Stomach (tissue), 9 donors: ENCODE data around the gene RPS15A. TPM values are rescaled to one million over a fixed set of nuclear protein-coding genes. Genes with fewer than 3 reads are reported as not detected.
"Not testable (repeated sequence)": the region's sequence is repeated elsewhere in the genome, so short reads cannot be mapped to it uniquely, and the experiment has no call there.

ENCODE experiments used
- DNase-seq, 2 donors: peaks; one replicate each; pipeline versions ENCODE4 v3.0.0 to v3.0.0-alpha.2; 2013 to 2019
- H3K27ac ChIP-seq, 5 donors: fragments of 200-600 bp in 4 of 5; sonication (generic) in 4 of 5; one replicate each; pipeline ENCODE4 v1.5.1; 2013 to 2019; ENCODE audit warnings: mild to moderate bottlenecking in 1 of 5, moderate library complexity in 1 of 5
- H3K27me3 ChIP-seq, 3 donors: fragments of 200-600 bp; sonication (generic); one replicate each; pipeline ENCODE4 v1.5.1; 2017 to 2019; ENCODE audit warnings: mixed run types in 1 of 3
- H3K36me3 ChIP-seq, 4 donors: fragments of 200-600 bp; sonication (generic); 1 replicate in 3 of 4; 2 replicates in 1 of 4; pipeline ENCODE4 v1.5.1; 2016 to 2019
- H3K4me1 ChIP-seq, 4 donors: fragments of 200-600 bp; sonication (generic); one replicate each; pipeline ENCODE4 v1.5.1; 2016 to 2019
- H3K4me3 ChIP-seq, 4 donors: fragments of 200-600 bp; sonication (generic) in 3 of 4; one replicate each; pipeline ENCODE4 v1.5.1; 2016 to 2019; ENCODE audit warnings: mild to moderate bottlenecking in 1 of 4
- H3K9me3 ChIP-seq, 4 donors: fragments of 200-600 bp; sonication (generic); one replicate each; pipeline ENCODE4 v1.5.1; 2016 to 2019
- WGBS, 5 donors: extraction: QIAGEN DNeasy Blood & Tissue Kit in 3 of 5; methylation state at CpG; one replicate each; pipeline versions ENCODE4 v1.1.5 to v1.1.7; 2013 to 2018; 5-methylcytosine and 5-hydroxymethylcytosine counted together
- intact Hi-C: fragments of 100-400 bp; cut with DNase I; formaldehyde crosslinking; loops from one replicate; pipeline ENCODE4 v1.15.1; 2023; ENCODE audit warnings: low total_unique reads
- polyA plus RNA-seq, 3 donors: library from polyadenylated mRNA; stranded (reverse); fragments of 200-250 nt; gene quantifications; one replicate each; pipeline ENCODE4 v1.2.3, GENCODE V29; 2013
- total RNA-seq, 5 donors: library from RNA; depleted of rRNA; stranded (reverse); fragments of >200 nt; gene quantifications; one replicate each; pipeline versions ENCODE4 v1.1.0 to v1.2.3, GENCODE V29; 2014 to 2016
- TF ChIP-seq, protein P1 (sequence below), 7 experiments: fragments of 450-650 bp in 4 of 7; fragments of 200-600 bp in 3 of 7; sonication (generic) in 3 of 7; IDR thresholded peaks; one replicate each; pipeline ENCODE4 v1.5.1; 2016 to 2019; ENCODE audit warnings: antibody characterized with exemption in 7 of 7, control low read depth in 2 of 7, mild to moderate bottlenecking in 1 of 7
- donor health status: healthy with polysubstance abuse.
- donor health status: Bipolar disorder and iron deficiency.
- donor health status: healthy.

RPS15A gene
- total and polyA plus RNA-seq, 8 donors: 72.4 to 5,215 (median 1,621) TPM

DNA sequence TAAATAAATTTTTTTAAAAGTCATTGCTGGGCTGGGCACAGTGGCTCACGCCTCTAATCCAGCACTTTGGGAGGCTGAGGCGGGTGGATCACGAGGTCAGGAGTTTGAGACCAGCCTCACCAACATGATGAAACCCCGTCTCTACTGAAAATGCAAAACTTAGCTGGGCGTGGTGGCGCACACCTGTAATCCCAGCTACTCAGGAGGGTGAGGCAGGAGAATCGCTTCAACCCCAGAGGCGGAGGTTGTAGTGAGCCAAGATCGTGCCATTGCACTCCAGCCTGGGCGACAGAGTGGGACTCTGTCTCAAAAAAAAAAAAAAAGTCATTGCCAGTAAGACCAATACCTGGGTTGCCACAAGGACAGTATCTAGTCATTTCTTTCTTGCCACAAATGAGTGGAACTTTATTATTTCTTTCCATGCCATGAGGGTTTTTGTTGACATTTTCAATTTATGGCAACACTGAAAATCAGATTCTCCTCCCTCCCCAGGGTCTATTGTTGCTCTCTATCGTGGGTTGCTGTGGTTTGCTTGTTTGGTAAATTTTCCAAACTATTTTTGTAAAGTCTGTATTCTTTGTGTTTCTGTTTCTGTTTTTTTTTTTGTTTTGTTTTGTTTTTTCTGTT lies 19.7 kb downstream of the RPS15A start:
- WGBS, 5 donors: 87 to 92% (median 89%) methylated on average over 11 of the region's 11 CpGs
- intact Hi-C loops, H3K9me3 ChIP-seq: not testable (repeated sequence)

DNA sequence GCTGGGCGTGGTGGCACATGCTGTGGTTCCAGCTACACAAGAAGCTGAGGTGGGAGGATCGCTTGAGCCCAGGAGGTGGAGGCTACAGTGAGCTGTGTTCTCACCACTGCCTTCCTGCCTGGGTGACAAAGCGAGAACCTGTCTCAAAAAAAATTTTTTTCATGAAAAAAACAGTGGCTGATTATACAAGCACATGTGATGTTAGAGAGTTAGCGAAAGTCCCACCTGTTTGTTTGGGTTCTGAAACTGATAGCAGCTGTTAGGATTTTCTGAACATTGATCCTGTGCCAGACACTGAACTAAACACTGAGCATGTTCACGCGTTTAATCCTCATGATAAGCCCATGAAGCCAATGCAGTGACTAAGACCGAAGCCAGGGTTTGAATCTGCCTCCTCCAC lies 22.9 kb downstream of the RPS15A start:
- H3K4me1 ChIP-seq, H3K4me3 ChIP-seq, intact Hi-C loops, DNase-seq, H3K27ac ChIP-seq, H3K9me3 ChIP-seq, H3K27me3 ChIP-seq, H3K36me3 ChIP-seq: not testable (repeated sequence)
- WGBS, 5 donors: 26 to 51% (median 38%) methylated on average over 4 to 6 of the region's 7 CpGs

More for the DNA sequence above, 19.7 kb downstream of the RPS15A start:
- not testable (repeated sequence) for H3K36me3 ChIP-seq, H3K4me1 ChIP-seq, H3K4me3 ChIP-seq, DNase-seq, H3K27ac ChIP-seq, H3K27me3 ChIP-seq

DNA sequence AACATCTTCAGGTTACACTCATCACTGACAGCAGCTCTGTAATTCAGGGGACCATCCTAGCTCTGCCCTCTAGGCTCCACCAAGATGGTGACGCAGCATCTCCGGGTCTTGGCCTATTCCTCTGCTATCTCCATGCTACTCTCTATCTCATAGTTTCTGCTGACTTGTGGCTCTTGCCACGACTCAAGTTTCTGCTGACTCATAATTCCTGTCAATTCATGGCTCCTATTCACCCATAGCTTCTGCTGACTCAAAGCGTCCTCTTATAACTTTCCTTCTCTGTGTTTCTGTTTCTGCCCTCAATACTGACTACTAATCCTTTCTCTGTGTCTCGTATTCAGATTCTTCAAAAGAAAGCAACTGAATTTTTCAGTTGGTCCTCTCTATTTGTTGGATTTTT lies 27.4 kb downstream of the RPS15A start:
- H3K27me3 ChIP-seq, H3K36me3 ChIP-seq, DNase-seq, H3K4me1 ChIP-seq, H3K27ac ChIP-seq, H3K4me3 ChIP-seq, intact Hi-C loops, H3K9me3 ChIP-seq: not testable (repeated sequence)
- WGBS, 5 donors: 30 to 48% (median 37%) methylated on average over 3 of the region's 5 CpGs

DNA sequence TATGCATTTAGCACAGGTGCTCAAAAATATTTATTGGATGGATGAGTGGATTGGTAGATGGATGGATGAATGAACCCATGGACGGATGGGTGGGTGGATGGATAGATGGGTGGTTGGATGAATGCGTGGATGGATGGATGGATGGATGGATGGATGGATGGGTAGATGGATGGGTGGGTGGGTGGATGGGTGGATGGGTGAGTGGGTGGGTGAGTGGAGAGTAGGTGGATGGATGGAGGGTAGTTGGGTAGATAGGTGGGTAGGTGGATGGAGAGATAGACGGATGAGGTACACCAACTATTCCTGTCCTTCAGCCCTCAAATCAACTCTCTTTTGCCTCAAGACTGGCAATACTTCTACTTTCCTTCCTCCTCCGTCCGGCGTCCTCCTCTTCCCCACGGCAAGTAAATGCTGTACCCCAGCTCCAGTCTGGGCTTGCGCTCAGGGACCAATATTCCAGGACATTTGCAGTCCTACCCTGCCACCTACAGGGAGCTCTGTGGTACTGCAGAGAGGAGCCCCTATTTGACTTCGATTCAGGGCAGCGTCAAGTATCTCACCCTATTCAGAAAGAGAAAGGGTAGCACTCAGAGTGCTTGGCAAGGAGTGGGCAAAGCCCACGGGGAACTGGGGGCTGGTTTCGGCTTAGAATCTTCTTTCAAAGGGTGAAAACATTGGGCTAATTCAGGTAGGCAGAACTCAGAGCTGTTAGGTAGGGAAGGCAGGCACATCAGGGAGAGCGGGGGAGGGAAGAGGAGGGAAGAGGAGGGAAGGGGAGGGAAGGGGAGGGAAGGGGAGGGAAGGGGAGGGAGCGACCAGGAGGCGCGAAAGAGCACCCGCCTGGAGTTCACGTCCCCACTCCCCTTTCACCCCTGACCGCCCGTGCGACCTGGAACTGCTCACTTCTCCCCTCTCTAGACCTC lies 30.3 kb downstream of the RPS15A start:
- WGBS, 5 donors: 17 to 32% (median 21%) methylated on average over 14 to 19 of the region's 21 CpGs
- H3K9me3 ChIP-seq, H3K27ac ChIP-seq, intact Hi-C loops, H3K4me3 ChIP-seq, H3K36me3 ChIP-seq, H3K4me1 ChIP-seq, H3K27me3 ChIP-seq: not testable (repeated sequence)
- TF ChIP-seq, protein P1, sequence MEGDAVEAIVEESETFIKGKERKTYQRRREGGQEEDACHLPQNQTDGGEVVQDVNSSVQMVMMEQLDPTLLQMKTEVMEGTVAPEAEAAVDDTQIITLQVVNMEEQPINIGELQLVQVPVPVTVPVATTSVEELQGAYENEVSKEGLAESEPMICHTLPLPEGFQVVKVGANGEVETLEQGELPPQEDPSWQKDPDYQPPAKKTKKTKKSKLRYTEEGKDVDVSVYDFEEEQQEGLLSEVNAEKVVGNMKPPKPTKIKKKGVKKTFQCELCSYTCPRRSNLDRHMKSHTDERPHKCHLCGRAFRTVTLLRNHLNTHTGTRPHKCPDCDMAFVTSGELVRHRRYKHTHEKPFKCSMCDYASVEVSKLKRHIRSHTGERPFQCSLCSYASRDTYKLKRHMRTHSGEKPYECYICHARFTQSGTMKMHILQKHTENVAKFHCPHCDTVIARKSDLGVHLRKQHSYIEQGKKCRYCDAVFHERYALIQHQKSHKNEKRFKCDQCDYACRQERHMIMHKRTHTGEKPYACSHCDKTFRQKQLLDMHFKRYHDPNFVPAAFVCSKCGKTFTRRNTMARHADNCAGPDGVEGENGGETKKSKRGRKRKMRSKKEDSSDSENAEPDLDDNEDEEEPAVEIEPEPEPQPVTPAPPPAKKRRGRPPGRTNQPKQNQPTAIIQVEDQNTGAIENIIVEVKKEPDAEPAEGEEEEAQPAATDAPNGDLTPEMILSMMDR (IDR thresholded peaks at IDR 0.05): peak in 5 of 7 experiments; percentile 49 to 70 (median 59)
- DNase-seq: peak; percentile 13 to 50

DNA sequence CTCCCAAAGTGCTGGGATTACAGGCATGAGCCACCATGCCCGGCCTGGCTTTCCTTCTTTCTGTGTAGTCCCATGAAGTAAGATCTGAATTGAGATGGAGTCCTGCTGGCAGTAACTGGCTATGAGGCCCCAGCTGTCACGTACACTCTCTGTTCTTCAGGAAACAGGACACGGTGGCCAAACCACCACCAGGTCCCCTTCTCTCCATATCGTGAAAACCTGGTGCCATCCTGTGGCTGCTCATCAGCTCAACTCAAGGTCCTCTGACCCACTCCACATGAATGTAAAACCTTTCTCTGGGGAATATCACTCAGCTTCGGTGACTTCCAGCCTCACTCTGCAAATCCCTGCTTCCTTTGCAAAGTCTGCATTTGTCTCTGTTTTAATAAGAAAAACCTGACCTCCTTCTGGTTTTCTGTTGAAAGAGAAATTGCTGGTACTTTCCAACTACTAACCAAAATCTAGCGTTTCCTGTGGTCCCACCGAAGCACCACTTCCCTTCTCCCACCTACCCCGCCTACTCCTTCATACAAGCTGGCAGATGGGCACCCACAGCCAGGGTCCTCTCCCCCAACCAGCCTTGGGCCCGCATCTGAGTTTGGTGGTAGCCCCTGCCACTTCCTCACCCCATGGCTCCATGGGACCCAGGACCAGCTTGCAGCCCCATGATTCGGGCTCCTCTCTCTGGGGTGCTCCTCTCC lies 32.0 kb downstream of the RPS15A start:
- H3K9me3 ChIP-seq, intact Hi-C loops, H3K4me1 ChIP-seq, H3K4me3 ChIP-seq, DNase-seq, H3K27ac ChIP-seq, H3K27me3 ChIP-seq, H3K36me3 ChIP-seq: not testable (repeated sequence)
- 10 to 43% (median 23%) methylated on average over 2 to 3 of the region's 10 CpGs; no CpG with 5 or more reads in 1 of the 5 donors for WGBS, 5 donors

DNA sequence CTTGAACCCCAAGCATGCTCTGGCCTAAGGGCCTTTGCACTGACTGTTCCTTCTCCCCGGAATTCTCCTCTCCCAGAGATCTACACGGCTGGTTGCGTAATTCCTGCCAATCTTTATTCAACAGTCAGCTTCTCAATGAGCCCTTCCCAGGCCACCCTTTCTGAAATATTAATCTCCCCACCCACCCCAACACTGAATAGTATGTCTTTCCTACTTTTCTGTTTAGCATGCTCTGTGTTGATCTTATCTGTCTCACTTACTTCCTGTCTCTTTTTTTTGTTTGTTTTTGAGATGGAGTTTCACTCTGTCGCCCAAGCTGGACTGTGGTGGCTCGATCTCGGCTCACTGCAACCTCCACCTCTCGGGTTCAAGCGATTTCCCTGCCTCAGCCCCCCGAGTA lies 33.5 kb downstream of the RPS15A start:
- H3K27ac ChIP-seq, H3K27me3 ChIP-seq, H3K36me3 ChIP-seq, DNase-seq, intact Hi-C loops, H3K9me3 ChIP-seq, H3K4me1 ChIP-seq, H3K4me3 ChIP-seq: not testable (repeated sequence)
- 54 to 70% (median 64%) methylated on average over 9 of the region's 9 CpGs for WGBS, 5 donors

DNA sequence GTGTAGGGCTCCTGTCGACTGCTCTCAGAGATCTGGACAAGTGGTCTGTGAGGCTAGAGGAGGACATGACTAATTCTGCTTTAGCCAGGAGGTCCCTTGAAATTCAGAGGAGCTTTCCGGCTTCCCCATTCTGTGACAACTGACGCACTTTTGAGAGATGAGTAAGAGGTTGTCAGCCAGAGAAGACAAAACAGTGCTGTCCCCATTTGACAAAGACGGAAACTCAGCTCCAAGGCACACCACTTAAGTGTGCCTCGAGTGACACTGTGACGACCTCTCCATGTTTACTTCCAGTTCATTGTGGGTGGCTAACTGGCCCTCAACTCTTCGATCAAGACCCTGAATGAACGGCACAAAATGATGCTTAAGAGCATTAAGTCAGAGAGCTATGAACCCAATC lies 47.3 kb downstream of the RPS15A start:
- WGBS, 5 donors: 49 to 64% (median 56%) methylated on average over 2 to 5 of the region's 8 CpGs; no CpG with 5 or more reads in 1 of the 5 donors

DNA sequence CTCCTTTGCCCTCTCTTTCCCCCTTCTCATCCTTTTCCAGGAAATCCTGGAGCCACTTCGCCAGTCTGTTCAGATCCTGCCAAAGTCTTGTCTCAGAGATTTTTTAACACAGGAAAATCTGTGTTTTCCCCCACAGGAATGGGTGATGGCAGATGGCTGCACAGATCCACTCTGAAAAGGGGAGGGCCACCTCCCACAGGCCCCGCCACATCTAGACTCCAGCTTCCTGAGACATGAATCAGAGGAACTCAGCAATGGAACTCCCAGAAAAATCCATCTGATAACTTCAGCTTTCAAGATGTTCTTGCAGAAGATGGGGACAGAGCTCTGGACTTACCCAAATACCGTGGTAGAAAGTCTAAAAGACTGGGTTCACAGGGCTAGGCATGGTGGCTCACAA lies 50.1 kb downstream of the RPS15A start:
- 82 to 95% methylated on average over 1 of the region's 3 CpGs; no CpG with 5 or more reads in 3 of the 5 donors for WGBS, 5 donors
- H3K4me1 ChIP-seq, DNase-seq, H3K27me3 ChIP-seq, H3K4me3 ChIP-seq, H3K36me3 ChIP-seq, H3K9me3 ChIP-seq, H3K27ac ChIP-seq, intact Hi-C loops: not testable (repeated sequence)

More for the DNA sequence above, 47.3 kb downstream of the RPS15A start:
- H3K36me3 ChIP-seq, H3K4me1 ChIP-seq, H3K27me3 ChIP-seq, H3K27ac ChIP-seq, H3K9me3 ChIP-seq, DNase-seq, H3K4me3 ChIP-seq, intact Hi-C loops: not testable (repeated sequence)

DNA sequence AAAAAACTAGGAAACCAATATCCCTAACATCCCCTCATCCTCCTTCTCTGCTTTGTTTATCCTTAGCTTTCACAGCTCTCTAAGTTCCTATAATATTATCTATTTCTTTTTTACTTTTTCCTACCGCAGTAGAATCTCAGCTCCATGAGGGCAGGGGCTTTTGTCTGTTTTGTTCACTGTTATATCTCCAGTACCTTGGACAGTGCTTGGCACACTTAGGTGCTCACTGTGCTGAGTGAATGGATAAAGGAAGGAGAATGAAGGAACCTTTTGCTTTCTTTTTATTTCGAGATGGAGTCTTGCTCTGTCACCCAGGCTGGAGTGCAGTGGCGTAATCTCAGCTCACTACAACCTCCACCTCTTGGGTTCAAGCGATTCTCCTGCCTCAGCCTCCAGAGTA lies 51.4 kb downstream of the RPS15A start:
- H3K27ac ChIP-seq, H3K4me1 ChIP-seq, H3K9me3 ChIP-seq, DNase-seq, H3K27me3 ChIP-seq, intact Hi-C loops, H3K4me3 ChIP-seq, H3K36me3 ChIP-seq: not testable (repeated sequence)
- WGBS, 5 donors: 75 to 82% (median 80%) methylated on average over 4 of the region's 4 CpGs

DNA sequence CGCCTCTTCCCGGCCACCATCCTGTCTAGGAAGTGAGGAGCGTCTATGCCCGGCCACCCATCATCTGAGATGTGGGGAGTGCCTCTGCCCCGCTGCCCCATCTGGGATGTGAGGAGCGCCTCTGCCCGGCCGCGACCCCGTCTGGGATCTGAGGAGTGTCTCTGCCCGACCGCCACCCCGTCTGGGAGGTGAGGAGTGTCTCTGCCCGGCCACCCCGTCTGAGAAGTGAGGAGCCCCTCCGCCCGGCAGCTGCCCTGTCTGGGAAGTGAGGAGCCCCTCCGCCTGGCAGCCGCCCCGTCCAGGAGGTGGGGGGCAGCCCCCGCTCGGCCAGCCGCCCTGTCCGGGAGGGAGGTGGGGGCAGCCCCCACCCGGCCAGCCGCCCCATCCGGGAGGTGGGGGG lies 55.9 kb downstream of the RPS15A start:
- H3K9me3 ChIP-seq, H3K4me1 ChIP-seq, DNase-seq, H3K27ac ChIP-seq, H3K36me3 ChIP-seq, H3K4me3 ChIP-seq, H3K27me3 ChIP-seq, intact Hi-C loops: not testable (repeated sequence)
- 87 to 95% (median 92%) methylated on average over 19 to 27 of the region's 27 CpGs for WGBS, 5 donors
